Ovary (tissue), 10 donors: ENCODE data around the gene SLC6A9. TPM values are rescaled to one million over a fixed set of nuclear protein-coding genes. Genes with fewer than 3 reads are reported as not detected.

Source experiments
- DNase-seq, 5 donors: peaks; one replicate each; pipeline ENCODE4 v3.0.0-alpha.2; 2019 to 2020
- H3K27ac ChIP-seq, 2 donors: fragments of 200-600 bp; one replicate each; pipeline versions ENCODE4 v1.5.1 to v1.8.0; 2019 to 2022
- H3K27me3 ChIP-seq: fragments of 200-600 bp; one replicate; pipeline ENCODE4 v1.8.0; 2022
- H3K36me3 ChIP-seq: fragments of 200-600 bp; sonication (generic); one replicate; pipeline ENCODE4 v1.5.1; 2019
- H3K4me1 ChIP-seq: one replicate; pipeline ENCODE4 v1.8.1; 2013; ENCODE audit warnings: mild to moderate bottlenecking, moderate library complexity; ENCODE audit not compliant: insufficient read depth
- H3K4me3 ChIP-seq: fragments of 200-600 bp; sonication (generic); one replicate; pipeline ENCODE4 v1.5.1; 2017
- H3K9me3 ChIP-seq, 2 donors: fragments of 200-600 bp in 1 of 2; sonication (generic) in 1 of 2; one replicate each; pipeline versions ENCODE4 v1.5.1 to v1.8.1; 2013 to 2019; ENCODE audit warnings: mild to moderate bottlenecking in 1 of 2, moderate library complexity in 1 of 2
- CTCF ChIP-seq, 3 donors: fragments of 450-650 bp in 2 of 3; fragments of 200-600 bp in 1 of 3; IDR thresholded peaks; one replicate each; pipeline versions ENCODE4 v1.5.1 to v1.8.0; 2016 to 2022; ENCODE audit warnings: antibody characterized with exemption in 3 of 3, mild to moderate bottlenecking in 1 of 3
- EP300 ChIP-seq: sonication (generic); formaldehyde crosslinking; IDR thresholded peaks from one replicate; pipeline ENCODE4 v1.6.1; 2017; ENCODE audit warnings: antibody characterized with exemption
- POLR2A ChIP-seq: fragments of 450-650 bp; IDR thresholded peaks from one replicate; pipeline ENCODE4 v1.6.1; 2017; ENCODE audit warnings: antibody characterized with exemption, mild to moderate bottlenecking, moderate library complexity
- whole genome bisulfite sequencing, 3 donors: extraction: QIAGEN DNeasy Blood & Tissue Kit in 1 of 3; methylation state at CpG; one replicate each; pipeline versions ENCODE4 v1.1.5 to v1.1.7; 2013 to 2017; 5-methylcytosine and 5-hydroxymethylcytosine counted together
- intact Hi-C, 4 donors: fragments of 100-400 bp; cut with DNase I; formaldehyde crosslinking; loops; one replicate each; pipeline versions ENCODE4 v1.11.0 to v1.15.1; 2022 to 2023
- long read RNA-seq, 3 donors: library from polyadenylated mRNA in 2 of 3; unstranded in 2 of 3; transcript quantifications; one replicate each; pipeline ENCODE4 v2.0.0 and lab custom pipeline, GENCODE V29; 2021 to 2026
- polyA plus RNA-seq, 2 donors: library from polyadenylated mRNA; stranded (reverse); fragments of 200-250 nt in 1 of 2; fragments of 350-450 nt in 1 of 2; fragmentation: Illumina TruSeq in 1 of 2; extraction: RNeasy Lipid Tissue Mini Kit (QIAGEN cat#74804) in 1 of 2; gene quantifications; one replicate each; pipeline ENCODE4 v1.2.3, GENCODE V29; 2013 to 2014
- total RNA-seq, 7 donors: library from RNA; depleted of rRNA in 2 of 7; stranded (reverse); fragments of >200 nt in 2 of 7; fragmentation: NEBNext Ultra II Directional in 3 of 7; extraction: Animal tissue kit (Norgen Biotek cat#: 25700) in 3 of 7; gene quantifications; one replicate each; pipeline versions ENCODE4 v1.1.0 to v1.2.4, GENCODE V29; 2016 to 2023
- donor health status: DM: no; HTN: no; CAD: no; lungs with moderate emphysema.
- donor health status: DM: no; HTN: no; CAD: no.
- donor health status: Bipolar disorder and iron deficiency.
- donor health status: DM: yes; HTN: yes; CAD: no.
- donor health status: DM: no; HTN: no; CAD: no.
- donor health status: DM: yes; HTN: yes; CAD: no.

SLC6A9 gene
- 10 to 100 TPM in 1 of 7 donors, 1 to 10 TPM in 6; 1.1 to 74.1 (median 4.6) TPM for total RNA-seq
- 10 to 100 TPM in 1 of 2 donors, 1 to 10 TPM in 1; 2.1 to 14.1 TPM for polyA plus RNA-seq
- long read RNA-seq, donor 1, partial matches to known transcripts = 0 of 4 reads
- long read RNA-seq, donor 1, other reads (novel, unspliced or antisense) = 2 of 4 reads
- long read RNA-seq, donor 2, partial matches to known transcripts = 0 of 1 reads
- long read RNA-seq, donor 2, other reads (novel, unspliced or antisense) = 0 of 1 reads
- long read RNA-seq, donor 3, partial matches to known transcripts = 5 of 11 reads
- long read RNA-seq, donor 3, other reads (novel, unspliced or antisense) = 4 of 11 reads

GRCh38 chr1:44031252-44032169 is at the start of gene SLC6A9:
Gene SLC6A9, minus strand, starts transcription at chr1:44031462. Its CDS starts 7,185 bp downstream, at chr1:44024277.
- H3K4me3 ChIP-seq = peak within 1 kb of the TSS; percentile 63
- TF ChIP-seq POLR2A = no peak
- TF ChIP-seq CTCF (IDR thresholded peaks at IDR 0.05) = no peak
- no peak for TF ChIP-seq EP300
- no peaks in the 10 kb centered on the region for H3K9me3 ChIP-seq
- peaks cover 16% of the 10 kb centered on the region for H3K4me1 ChIP-seq
- no peaks in the 10 kb centered on the region for H3K27me3 ChIP-seq
- H3K36me3 ChIP-seq = no peaks in the 10 kb centered on the region
- peak; percentile 63 to 74 (median 69) for DNase-seq
- intact Hi-C loops = no loop called here
- WGBS, 3 donors = 7 to 12% (median 8%) methylated on average over 40 of the region's 40 CpGs
- peak within 1 kb of the TSS; percentile 44 to 92 for H3K27ac ChIP-seq

- Histone ChIP-seq H3K9me3 (no peaks in the 10 kb centered on the region), H3K4me3 (no peak overlapping the region), H3K27me3 (no peaks in the 10 kb centered on the region), H3K27ac (no peak overlapping the region), H3K36me3 (no peaks in the 10 kb centered on the region), H3K4me1 (no peaks in the 10 kb centered on the region)
- intact Hi-C loops = no loop called here
- TF ChIP-seq POLR2A (no peak), CTCF (IDR thresholded peaks at IDR 0.05) (no peak), EP300 (no peak)
- 89 to 97% (median 91%) methylated on average over 4 of the region's 4 CpGs for WGBS, 3 donors
- no peak for DNase-seq
Observed at GRCh38 chr1:44079566-44079965, 48.3 kb upstream of the SLC6A9 start.

GRCh38 chr1:44078104-44078503 is 46.8 kb upstream of the SLC6A9 start:
- TF ChIP-seq EP300 (no peak), POLR2A (no peak), CTCF (IDR thresholded peaks at IDR 0.05) (no peak)

GRCh38 chr1:44077421-44077820 is 46.2 kb upstream of the SLC6A9 start:
- TF ChIP-seq CTCF (IDR thresholded peaks at IDR 0.05) = no peak
- no peak for TF ChIP-seq POLR2A
- TF ChIP-seq EP300 = no peak
- Histone ChIP-seq H3K27me3 (no peaks in the 10 kb centered on the region), H3K4me3 (no peak overlapping the region), H3K36me3 (no peaks in the 10 kb centered on the region), H3K9me3 (no peaks in the 10 kb centered on the region), H3K4me1 (no peaks in the 10 kb centered on the region), H3K27ac (no peak overlapping the region)
- no peak for DNase-seq
- 88 to 89% (median 89%) methylated on average over 5 of the region's 5 CpGs for WGBS, 3 donors
- intact Hi-C loops = no loop called here

More at GRCh38 chr1:44078104-44078503, 46.8 kb upstream of the SLC6A9 start:
- Histone ChIP-seq H3K36me3 (no peaks in the 10 kb centered on the region), H3K9me3 (no peaks in the 10 kb centered on the region), H3K27me3 (no peaks in the 10 kb centered on the region), H3K4me1 (no peaks in the 10 kb centered on the region), H3K4me3 (no peak overlapping the region), H3K27ac (no peak overlapping the region)
- WGBS, 3 donors = 60 to 67% (median 60%) methylated on average over 2 of the region's 2 CpGs
- intact Hi-C loops = no loop called here
- DNase-seq = no peak
